Embryonic facial prominence (tissue), 1 donor: ENCODE results near the gene CDH13.
A peak's percentile ranks its signal among the peaks of the same experiment; 100 is the strongest.

Source experiments
- DNase-seq: peaks from one replicate; pipeline ENCODE4 v3.0.0-alpha.2; 2016; ENCODE audit errors: extremely low spot score

Gene CDH13

DNA sequence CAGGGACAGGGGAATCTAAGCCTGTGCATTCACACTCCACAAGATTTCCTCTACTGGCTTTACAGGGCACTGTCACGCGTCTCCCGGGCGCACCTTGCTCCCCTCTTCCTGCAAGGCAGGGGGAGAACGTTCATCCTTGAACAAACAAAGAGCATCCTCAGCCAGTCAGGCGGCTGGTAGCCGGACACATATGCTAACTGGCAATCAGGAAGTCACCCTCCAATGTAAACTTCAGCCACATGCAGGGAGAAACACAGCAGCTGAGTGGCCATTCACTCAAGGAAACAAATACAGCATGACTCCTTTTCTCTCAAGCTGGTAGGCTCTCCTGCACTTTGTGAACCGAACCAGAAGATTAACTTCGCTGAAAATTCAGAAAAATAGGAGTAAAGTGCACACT lies 1170.2 kb downstream of the CDH13 start:
- no peak for DNase-seq

DNA sequence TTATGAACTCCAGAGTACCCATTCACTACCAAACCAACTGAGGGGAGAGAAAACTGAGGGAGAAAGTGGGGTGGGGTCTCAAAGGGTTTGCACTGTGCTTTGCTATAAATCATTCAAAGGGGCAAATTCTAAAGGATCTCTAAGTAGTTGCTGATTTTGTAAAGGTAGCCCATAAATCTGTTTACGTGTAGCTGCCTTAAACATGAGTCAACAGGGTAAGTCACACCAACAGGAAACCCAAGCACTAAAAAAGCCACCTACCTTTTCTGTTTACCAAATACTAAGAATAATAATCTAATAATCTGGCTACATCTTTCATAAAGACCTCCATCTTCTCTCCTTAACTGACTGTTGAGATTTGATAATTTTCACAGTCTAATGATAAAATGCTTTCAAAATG lies 1172.6 kb downstream of the CDH13 start:
- no peak for DNase-seq

DNA sequence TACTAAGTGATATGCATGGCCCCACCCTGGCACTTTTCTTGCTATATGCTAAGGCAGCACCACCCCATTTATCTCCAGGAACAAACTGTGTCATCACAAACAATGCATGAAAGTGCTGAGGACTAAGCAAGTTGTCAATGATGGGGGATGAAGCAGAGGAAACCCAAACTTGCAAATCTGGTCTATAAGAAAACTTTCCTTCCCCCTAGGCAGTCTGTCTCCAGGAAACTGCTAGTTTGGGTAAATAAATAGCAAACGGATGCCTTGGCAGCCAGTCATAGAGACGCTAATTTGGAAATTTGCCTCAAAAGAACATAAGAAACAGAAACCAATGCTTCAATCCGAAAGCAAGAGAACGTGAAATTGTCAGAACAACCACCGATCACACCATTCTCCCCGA lies 1175.4 kb downstream of the CDH13 start:
- DNase-seq = peak; percentile 74

DNA sequence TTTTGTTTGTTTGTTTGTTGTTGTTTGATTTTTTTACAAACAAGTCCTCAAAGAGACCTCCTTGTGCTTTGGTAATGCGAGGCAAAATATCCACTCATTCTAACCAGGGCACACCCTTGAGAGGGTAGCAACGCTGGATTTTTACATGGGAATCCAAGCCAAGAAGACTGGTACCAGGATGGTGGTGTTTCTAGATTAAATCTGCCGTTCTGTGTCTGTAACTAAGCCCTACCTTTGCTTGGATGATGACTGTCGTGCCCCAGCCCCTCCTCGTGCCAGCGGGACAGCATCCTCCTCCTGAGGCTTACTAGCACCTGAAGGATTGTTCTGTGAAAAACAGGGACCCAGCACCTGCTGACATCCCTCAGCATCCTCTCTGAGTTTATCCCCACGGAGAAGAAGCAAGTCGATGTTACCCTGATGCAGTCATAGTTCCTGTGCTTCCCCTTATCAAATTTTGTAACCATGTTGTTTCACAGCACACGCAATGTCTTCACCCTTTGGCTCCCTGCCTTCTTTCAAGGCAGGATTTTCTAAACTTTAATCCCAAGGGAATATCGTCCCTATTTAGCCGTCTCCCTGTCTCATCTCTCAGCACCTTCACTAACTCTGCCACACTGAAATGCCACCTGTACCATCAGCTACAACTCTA lies 1175.9 kb downstream of the CDH13 start:
- no peak for DNase-seq

DNA sequence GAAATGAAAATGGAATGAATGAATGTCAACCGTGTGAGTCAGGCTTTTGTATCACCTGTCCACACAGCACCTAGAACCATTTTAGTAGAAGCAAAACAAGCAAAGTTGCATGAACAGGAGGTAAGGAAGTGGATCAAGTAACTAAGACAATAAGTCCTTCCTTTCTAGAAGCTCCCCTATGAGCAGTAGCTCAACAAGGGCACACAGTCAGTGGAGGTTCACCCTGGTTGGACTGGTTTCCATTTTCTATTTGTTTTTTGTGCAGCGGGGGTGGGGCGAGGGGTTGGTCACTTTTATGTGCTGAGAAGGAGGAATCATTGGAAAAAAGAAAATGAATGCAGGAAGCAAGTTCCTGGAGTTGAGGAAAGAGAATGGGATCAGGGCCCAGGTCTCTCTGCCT lies 1177.0 kb downstream of the CDH13 start:
- DNase-seq = no peak

DNA sequence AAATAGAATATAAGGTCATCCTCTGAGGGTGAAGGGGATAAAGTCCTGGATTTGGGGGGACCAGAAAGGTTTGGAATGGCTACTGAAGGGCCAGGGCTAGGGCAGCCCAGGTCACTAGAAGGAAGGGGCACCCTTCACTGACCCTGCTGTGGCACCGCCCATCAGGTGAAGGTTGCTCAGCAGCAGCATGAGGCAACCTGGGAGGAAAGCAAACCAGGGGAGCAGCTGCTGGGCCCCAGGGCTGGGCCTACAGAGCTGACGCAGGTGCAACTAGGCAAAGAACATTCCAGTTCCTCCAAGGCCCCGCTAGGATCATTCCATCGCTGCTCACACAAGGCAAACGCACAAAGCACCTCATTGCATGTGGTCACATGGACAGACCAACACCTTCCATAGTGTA lies 1177.6 kb downstream of the CDH13 start:
- no peak for DNase-seq

DNA sequence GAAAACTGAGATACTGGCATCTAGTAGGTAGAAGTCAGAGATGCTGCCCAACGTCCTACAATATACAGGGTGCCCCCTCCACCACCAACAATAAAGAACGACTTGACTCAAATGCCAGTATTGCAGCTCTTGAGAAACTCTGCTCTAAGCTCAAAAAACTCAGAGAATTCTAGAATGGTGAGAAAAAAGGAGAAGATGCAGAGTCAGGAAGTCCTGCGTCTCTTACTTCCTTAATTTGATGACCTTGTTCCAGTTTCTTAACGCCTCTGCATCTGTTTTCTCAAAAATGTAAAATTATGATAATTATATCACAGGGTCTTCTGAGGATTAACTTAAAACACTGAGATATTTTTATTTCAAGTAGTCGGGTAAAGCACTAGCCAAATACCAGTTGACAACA lies 1179.3 kb downstream of the CDH13 start:
- DNase-seq = no peak

DNA sequence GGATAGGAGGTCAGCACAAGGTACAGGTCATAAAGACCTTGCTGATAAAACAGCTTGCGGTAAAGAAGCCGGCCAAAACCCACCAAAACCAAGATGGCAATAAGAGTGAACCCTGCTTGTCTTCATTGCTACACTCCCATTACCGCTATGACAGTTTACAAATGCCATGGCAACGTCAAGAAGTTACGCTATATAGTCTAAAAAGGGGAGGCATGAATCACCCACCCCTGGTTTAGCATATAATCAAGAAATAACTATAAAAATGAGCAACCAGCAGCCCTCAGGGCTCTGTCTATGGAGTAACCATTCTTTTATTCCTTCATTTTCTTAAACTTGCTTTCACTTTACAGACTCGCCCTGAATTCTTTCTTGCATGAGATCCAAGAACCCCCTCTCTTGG lies 1180.0 kb downstream of the CDH13 start:
- DNase-seq = no peak

DNA sequence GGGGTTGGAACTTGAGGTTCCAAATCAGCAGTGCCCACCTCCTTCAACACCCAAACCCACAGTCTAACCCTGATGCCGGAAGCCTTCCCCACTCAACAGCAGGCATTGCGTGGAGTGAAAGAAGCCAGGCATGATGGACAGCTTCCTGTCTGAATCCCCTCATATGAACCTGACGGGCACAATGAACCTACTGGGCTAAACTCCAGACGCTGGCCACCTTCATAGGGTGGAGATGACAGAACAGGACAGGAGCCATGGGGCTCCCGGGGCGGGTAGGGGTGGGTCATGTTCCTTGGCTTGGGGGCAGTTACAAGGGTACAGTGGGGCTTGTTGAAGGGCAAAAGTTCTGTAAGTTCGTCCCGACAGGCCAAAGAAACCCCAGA lies 1180.5 kb downstream of the CDH13 start:
- DNase-seq = no peak

DNA sequence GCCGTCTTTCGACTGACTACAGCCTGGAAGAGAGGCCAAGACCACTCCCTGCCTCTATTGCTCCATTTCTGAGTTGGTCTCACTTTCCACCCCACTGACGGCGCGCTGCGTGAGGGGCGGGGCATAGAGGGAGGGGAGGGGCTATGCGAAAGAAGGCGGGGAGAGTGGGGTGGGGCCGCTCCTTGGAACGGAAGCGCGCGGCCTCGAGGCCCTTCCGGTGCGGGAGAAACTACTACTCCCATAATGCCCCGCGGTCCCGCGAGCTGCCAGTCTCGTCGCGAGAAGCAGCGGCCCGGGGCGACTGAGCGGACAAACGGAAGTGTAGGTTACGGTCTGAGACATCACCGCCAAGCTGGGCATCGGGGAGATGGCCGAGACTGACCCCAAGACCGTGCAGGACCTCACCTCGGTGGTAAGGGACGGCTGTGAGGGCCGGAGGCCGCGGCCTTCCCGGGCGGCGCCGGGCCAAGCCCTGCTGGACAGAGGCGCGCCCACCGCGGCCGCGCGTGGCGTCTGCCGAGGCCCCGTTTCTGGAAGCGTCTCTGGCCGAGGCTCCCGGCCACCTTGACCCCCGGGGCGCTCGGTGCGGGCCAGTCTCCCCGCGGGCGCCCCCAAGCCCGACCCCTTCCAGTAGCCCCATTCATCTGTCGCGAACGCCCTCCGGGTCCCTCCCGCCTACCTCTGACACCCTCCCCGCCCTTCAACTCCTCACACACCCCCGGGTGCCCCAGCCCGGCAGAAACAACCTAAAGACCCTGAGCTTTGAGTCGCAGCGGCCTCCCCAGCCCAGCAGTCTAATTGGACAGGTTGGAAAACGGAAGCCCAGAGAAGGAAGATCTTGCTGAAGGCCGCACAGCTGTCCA lies 1181.2 kb downstream of the CDH13 start, which contains the start of gene HSBP1:
Gene HSBP1 (plus strand): TSS at position 269 of the 863 bp plus-strand sequence. CDS start 99 bp downstream, at position 368.
- peak; percentile 77 for DNase-seq

DNA sequence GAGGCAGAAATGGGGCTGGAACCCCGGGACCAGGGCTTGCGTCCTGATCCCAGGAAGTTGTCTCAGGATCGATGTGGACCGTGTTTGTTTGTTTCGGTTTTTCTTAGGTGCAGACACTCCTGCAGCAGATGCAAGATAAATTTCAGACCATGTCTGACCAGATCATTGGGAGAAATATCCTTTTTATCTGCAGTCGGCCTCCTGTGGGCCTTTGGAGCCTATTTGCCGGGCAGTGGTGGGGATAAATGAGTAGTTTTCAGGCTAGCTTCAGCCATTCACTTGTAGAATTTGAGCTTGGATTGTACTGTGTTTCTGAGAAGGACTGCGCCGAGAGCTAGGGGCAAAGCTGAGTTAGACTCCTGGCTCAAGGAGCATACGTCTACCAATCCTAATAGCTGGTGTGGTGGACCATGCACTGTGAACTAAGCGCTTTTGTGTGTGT lies 1181.8 kb downstream of the CDH13 start:
- no peak for DNase-seq

DNA sequence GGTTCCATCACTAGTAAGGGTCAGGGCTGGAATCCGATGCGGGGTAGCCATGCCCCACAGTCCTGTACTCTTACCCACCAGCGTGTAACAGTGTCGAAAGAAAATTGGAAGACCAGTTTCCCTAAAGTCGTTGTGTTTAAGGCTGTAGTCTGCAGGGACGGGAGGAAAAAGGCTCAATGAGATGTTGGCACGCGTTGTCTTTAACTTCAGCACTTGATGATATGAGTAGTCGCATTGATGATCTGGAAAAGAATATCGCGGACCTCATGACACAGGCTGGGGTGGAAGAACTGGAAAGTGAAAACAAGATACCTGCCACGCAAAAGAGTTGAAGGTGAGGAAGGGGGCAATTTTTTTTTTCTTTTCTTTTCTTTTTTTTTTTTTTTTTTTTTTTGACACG lies 1182.3 kb downstream of the CDH13 start:
- DNase-seq = no peak

DNA sequence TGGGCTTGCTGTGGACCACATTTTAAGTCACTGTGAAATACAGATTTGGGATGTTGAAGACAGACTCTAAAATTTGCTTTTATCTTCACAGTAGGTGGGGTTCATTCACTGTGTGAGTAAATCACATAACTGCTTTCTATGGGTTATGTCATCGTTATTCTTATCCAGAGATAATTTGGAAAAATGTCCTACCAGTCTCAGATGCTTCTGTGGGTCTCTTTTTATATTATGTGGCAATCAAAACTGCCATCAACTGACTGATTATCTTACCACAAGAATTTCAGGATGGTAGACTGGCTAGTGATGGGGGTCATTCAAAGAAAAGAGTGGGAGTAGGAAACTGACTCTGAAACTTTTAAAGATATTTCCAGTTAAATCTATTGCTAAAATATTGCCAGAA lies 1184.1 kb downstream of the CDH13 start:
- DNase-seq = no peak

DNA sequence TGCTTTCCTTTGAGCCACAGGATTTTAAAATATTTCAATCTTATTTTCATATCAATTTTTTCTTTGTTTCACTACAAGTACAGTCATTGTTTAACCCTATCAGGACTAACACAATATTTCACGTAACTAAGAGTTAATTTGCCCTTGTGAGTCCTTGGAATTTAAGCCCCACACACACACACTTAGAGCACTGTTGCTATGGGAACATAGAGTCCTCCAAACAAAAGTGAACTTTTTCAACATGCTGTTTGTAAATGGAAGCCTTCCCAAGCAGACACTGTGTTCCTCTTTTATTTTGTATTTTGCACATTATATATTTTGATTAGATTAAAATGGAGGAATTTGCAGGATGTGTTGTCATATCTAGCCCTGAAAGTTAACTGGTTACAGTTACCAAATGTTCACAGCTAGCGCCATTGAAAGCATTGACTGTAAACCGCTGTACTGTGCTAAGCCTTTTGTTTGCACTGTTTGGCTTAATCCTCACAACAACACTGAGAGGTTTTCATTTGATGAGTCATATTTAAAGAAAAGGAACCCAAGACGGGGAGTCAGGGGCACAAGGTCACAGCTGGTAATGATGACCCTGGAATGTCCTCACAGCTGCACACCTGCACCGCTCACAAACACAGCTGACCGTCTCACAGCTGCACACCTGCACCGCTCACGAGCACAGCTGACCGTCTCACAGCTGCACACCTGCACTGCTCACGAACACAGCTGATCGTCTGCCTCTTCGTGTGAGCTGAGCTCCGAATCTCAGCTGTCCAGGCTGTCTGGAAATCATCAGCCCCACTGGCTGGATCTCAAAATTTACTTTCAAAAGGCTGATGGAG lies 1187.3 kb downstream of the CDH13 start:
- DNase-seq = no peak

DNA sequence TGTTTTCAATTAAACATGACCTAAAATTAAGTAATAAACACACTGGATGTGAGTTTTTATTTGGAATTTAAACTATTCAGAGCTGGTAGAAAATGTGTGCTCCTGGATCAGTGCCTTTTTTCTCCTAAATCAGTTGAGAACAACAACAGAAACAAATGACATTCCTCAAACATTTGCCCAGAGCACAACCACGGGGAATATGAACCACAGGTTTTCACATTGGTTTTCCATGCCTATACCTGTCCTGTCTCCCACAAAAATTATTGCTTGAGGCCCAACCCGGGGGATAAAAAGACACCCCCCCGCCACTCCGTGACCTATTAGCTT lies 1187.9 kb downstream of the CDH13 start:
- DNase-seq = no peak

DNA sequence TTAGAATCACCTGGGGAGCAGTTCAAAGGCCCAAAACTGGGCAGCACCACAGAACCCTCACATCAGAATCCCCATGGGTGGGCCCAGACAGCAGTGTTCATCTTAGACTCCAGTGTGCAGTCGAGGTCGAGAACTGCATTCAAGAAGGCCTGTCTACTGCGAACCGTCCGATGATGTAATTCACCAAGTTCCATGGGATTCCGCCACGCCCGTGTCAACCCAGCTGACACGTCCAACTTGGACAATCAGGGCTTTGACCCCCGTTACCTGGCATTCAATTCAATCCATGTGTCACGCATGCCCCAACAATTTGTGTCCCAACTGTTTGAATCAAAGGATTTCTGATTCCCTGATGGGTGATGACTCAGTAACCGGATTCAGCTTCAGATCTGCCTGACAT lies 1190.3 kb downstream of the CDH13 start:
- no peak for DNase-seq

DNA sequence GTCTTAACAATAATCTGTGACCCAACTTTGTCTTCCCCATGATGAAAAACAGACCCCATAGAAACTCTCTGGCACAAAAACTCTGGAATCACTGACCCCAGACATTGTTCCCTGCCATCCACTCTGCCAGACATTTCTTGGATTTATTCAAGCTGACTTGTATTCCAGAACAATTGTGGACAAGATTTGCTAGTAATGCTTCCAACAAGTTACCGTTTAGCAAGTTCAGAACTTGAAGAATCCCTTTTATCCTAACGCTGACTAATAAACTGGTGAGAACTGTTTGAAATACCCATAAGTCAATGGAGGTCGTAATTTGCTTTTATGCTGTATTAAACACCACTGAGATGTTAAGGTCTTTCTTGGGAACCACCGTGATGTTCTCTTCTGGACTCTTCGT lies 1191.5 kb downstream of the CDH13 start:
- DNase-seq = no peak

DNA sequence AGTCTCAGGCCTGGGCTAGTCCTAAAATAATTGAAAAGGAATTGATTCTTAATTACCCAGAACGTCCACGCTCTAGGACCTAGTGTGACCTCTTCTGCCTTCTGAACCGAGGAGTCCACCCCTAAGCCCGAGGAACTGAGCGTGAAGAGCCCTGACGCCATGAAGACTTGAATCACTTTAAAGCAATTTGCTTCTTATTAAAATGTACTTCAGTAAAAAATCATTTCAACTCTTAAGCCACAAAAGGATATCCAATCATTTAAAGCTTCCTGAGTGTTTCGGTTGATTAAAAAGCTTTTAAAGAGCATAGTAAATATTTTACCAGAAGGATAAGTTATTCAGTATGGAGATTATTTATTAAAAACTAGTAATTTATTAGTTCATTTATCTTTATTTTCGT lies 1192.6 kb downstream of the CDH13 start:
- no peak for DNase-seq

DNA sequence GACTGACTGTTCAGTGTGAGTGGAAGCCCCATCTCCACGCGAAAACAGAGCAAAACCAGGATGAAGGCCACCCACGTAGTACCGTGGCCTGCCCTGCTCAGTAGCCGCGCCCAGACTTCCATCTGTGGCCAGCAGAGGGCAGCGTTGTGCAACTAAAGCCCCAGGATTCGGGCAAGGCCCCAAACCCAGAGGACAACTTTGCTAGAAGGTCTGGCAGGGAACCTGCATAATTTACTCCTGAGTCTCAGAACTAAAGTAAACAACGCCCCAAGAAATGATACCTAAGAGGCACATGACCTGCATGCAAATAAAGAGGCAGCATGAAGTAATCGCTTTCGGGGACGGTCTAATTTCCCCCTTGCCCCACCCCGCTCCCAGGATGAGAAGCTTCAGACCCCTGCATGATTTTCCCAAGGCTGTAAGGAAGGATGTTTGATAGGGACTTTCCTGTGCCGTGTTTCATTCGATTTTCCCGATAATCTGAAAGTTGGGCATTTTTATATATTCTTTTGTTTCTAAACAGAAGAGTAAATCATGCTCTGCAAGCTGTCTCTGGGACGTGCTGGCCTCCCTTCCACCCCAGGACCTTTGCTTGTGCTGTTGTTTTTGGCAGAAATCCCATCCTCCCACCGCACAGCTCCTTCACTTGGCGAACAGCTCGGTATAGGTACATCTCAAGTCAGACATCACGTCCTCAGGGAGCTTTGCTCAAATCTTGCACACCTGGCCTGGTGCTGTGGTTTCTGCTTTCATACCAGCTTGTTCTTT lies 1199.6 kb downstream of the CDH13 start:
- peak; percentile 60 for DNase-seq

DNA sequence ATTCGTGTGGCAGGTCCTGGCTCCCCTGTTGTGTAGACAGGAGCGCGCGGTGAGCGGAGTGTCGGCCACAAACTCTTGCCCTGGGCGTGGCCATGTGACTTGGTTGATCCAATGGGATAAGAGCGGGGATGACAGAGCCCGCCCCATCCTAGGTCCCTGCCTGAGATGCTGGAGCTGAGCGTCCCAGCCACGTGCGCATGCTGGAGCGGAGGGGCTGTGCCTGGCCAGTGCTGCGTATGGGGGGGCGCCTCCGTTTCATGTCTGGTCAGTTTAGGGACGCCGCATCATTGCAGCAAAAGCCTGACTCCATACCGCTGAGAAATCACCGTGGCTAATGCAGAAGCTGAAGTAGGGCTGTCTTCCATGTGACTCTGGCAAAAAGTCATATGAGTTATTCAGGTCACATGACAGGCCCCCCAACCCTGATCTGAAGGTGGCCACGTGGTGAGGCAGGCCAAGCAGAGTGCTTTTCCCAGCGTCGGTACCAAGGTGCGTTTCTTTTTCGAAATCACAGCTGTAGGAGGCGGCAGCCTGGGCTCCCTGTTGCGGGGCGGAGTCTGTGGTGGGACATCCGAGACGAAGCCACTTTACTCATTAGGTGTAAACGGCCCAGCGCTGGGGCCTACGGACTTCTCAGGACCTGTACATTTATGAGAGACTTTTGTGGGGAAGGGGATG lies 1203.5 kb downstream of the CDH13 start:
- DNase-seq = no peak

DNA sequence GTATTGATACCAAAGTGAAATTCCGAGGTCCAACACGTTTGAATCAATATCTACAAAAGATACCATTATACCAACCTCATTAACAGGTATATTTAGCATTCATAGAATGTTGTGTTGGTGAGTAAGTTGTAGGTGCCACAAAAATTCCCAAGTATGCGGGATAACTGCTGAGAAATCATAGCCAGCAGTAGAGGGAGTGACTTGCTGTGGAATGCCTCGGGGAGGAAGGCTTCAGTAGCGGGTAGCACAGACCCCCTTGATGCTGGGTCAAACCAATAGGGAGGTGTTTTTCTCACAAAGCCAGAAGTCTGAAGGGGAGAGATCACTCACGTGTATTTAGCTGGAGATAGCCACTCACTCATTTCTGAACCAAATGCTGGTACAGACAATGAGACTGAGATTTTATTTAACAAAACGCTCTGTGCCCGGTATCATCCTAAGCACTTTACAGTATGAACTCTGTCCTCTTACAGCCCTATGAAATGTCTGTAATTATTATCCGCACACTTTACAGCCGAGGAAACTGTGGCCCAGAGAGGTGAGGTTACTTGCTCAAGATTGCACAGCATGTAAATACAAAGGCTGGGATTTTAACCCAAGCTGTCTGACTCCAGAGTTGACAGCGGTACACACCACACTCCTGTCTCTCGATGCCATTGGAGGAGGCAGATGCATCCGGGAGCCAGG lies 1204.1 kb downstream of the CDH13 start:
- DNase-seq = no peak
